Osteoblast (primary cell): ENCODE results near the gene APC2. TPM values are rescaled to one million over a fixed set of nuclear protein-coding genes. Genes with fewer than 3 reads are reported as not detected.

Experiments used
- DNase-seq: peaks from one replicate; pipeline ENCODE4 v3.0.0; 2011; ENCODE audit warnings: low spot score, mixed read lengths; ENCODE audit not compliant: insufficient read length; ENCODE audit errors: missing footprints
- H2AFZ ChIP-seq: 2 replicates; pipeline ENCODE4 v1.6.0; 2011; ENCODE audit warnings: mild to moderate bottlenecking, low read length
- H3K27ac ChIP-seq: 2 replicates; pipeline ENCODE4 v1.5.1; 2011; ENCODE audit warnings: mild to moderate bottlenecking, low read depth, low read length, moderate library complexity
- H3K27me3 ChIP-seq: 2 replicates; pipeline ENCODE4 v1.6.0; 2012; ENCODE audit warnings: mild to moderate bottlenecking, control low read depth, inconsistent platforms, low read length, moderate library complexity; ENCODE audit not compliant: insufficient read depth
- H3K36me3 ChIP-seq: 2 replicates; pipeline ENCODE4 v1.5.1; 2011; ENCODE audit warnings: mild to moderate bottlenecking, low read length, control low read depth, moderate library complexity; ENCODE audit not compliant: insufficient read depth
- H3K4me1 ChIP-seq: 2 replicates; pipeline ENCODE4 v1.5.1; 2011; ENCODE audit warnings: mild to moderate bottlenecking, low read length, control low read depth, moderate library complexity; ENCODE audit not compliant: insufficient read depth
- H3K4me2 ChIP-seq: 2 replicates; pipeline ENCODE4 v1.6.0; 2011; ENCODE audit warnings: mild to moderate bottlenecking, low read length; ENCODE audit not compliant: insufficient read depth
- H3K4me3 ChIP-seq: fragments of 200-600 bp; sonication (generic); 3 replicates; pipeline ENCODE4 v1.5.1; 2012; ENCODE audit warnings: mild to moderate bottlenecking, low read length, inconsistent platforms; ENCODE audit not compliant: insufficient read depth
- H3K79me2 ChIP-seq: 2 replicates; pipeline ENCODE4 v1.6.0; 2012; ENCODE audit warnings: mild to moderate bottlenecking, low read length, control low read depth, inconsistent platforms; ENCODE audit not compliant: insufficient read depth
- H3K9me3 ChIP-seq: 2 replicates; pipeline ENCODE4 v1.5.1; 2011; ENCODE audit warnings: low read depth, low read length, control low read depth
- H4K20me1 ChIP-seq: 2 replicates; pipeline ENCODE4 v1.6.0; 2012; ENCODE audit warnings: mild to moderate bottlenecking, low read length, control low read depth; ENCODE audit not compliant: insufficient read depth
- total RNA-seq: library from RNA; depleted of rRNA; stranded (reverse); fragments of >200 nt; gene quantifications from 2 replicates; pipeline ENCODE4 v1.2.3, GENCODE V29; 2012
- TF ChIP-seq, protein P1 (sequence below): IDR thresholded peaks from 2 replicates; pipeline ENCODE4 v1.5.1; 2011; ENCODE audit warnings: mild to moderate bottlenecking, low read depth, low read length, moderate library complexity; ENCODE audit errors: extremely low read depth

The APC2 gene
- total RNA-seq, 1 donor: 0.36 TPM

DNA sequence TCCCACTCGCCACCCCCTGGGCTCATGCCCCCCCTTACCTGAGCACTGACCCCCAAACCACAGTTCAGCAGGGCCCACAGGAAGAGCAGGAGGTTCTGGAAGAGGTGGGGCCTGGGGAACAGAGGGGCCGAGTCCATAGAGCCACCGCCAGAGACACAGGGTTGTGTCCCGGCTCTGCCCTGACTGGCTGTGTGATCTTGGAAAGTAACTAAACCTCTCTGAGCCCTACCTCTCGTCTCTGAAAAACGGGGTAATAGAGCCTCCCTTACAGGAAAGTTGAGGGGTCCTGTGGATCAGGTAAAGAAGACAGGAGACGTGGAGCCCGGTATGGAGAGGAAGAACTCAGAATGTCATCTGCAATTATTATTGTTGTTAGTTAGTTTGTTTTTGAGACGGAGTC, 60.9 kb downstream of the APC2 start:
- DNase-seq: no peak
- TF ChIP-seq, protein P1, sequence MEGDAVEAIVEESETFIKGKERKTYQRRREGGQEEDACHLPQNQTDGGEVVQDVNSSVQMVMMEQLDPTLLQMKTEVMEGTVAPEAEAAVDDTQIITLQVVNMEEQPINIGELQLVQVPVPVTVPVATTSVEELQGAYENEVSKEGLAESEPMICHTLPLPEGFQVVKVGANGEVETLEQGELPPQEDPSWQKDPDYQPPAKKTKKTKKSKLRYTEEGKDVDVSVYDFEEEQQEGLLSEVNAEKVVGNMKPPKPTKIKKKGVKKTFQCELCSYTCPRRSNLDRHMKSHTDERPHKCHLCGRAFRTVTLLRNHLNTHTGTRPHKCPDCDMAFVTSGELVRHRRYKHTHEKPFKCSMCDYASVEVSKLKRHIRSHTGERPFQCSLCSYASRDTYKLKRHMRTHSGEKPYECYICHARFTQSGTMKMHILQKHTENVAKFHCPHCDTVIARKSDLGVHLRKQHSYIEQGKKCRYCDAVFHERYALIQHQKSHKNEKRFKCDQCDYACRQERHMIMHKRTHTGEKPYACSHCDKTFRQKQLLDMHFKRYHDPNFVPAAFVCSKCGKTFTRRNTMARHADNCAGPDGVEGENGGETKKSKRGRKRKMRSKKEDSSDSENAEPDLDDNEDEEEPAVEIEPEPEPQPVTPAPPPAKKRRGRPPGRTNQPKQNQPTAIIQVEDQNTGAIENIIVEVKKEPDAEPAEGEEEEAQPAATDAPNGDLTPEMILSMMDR: no peak
- Histone ChIP-seq H3K4me1 (no peaks in the 10 kb centered on the region), H3K4me3 (no peak overlapping the region), H4K20me1 (no peaks in the 10 kb centered on the region), H3K27me3 (peaks cover 26% of the 10 kb centered on the region), H3K4me2 (no peak overlapping the region), H3K36me3 (no peaks in the 10 kb centered on the region), H3K79me2 (no peaks in the 10 kb centered on the region), H2AFZ (no peak overlapping the region), H3K27ac (no peak overlapping the region), H3K9me3 (peaks cover 4% of the 10 kb centered on the region)

DNA sequence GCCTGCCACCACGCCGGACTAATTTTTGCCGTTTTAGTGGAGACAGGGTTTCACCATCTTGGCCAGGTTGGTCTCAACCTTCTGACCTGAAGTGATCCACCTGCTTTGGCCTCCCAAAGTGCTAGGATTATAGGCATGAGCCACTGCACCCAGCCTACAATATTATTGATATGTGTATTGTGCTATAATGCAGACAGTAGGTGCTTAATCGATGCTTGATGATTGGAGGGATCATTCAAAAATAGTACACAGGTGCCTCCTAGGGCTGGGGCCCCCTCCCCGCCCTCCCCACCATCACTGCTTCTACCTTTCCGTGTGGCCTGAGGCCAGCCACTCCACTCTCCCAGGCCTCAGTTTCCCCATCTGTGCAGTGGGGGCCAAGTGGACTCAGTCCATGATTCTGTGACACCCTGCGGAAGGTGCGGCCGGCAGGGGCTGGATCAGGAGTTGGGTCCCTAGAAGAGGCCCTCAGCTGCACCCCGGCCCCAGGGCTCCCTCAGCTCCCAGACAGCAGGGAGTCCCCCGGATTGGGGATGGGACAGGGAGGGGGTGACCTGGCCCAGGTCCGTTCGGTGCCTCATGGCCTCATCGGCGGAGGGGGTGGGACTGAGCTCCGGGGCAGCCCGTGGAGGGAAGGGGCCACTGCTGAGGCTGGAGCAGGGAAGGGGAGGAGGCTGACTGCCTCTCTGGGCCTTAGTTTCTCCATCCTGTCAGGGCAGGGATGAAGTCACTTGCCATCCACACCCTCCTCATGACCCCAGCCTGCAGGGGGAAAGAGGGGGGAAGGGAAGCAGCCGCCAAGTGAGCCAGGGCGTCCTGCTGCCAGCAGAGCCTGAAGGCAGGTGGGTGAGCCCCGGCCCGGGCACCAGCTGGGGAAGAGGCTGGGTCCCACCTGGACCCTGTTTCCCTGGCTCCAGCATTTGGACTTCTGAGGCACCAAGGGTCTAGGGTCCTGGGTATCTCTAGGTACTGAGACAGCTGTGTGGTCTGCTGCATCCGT, 61.7 kb downstream of the APC2 start:
- Histone ChIP-seq H3K79me2 (no peaks in the 10 kb centered on the region), H3K36me3 (no peaks in the 10 kb centered on the region), H4K20me1 (no peaks in the 10 kb centered on the region), H3K27ac (no peak overlapping the region), H3K9me3 (peaks cover 4% of the 10 kb centered on the region), H3K4me1 (no peaks in the 10 kb centered on the region), H3K4me3 (no peak overlapping the region), H3K27me3 (peaks cover 26% of the 10 kb centered on the region), H3K4me2 (no peak overlapping the region), H2AFZ (no peak overlapping the region)
- peak; percentile 48 for DNase-seq
- TF ChIP-seq, protein P1: no peak

DNA sequence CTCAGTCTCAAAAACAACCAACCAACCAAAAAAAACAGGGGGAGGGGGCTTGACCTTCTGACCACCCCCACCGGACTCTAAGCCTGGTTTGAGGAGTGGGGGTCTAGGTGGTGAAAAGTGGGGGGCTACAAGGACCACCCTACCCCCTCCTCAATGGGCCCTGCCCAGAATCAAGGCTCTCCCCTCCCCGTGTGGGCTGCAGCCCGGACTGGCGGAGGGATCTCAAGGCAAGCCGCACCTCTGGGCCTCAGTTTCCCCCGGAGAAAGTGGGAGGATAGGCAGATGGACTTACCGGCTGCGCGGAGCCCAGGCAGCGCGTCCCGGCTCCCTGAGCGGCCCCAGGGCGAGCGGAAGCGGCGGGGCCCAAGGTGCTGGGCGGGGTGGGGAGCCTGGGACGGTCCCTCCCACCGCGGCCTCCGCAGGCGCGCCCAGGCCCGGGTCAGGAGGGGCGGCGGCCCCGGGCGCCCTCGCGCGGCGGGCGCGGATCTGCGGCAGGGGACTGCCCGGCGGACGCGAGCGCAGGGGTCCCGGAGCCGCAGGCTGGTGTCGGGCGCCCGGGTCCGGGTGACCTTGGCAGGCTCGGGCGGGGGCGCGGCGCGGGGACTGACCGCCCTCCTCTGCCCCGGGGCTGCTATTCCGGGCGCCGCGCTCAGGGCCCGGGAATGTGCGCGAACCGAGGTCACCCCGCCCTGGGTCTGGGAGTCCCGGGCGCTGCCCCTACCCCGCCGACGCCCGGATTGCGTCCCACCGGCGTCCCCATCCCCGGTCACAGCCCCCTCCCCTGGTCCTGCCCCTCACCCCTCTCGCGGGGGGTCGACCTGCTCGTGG, 63.0 kb downstream of the APC2 start, which contains the start of gene ADAMTSL5:
ADAMTSL5 (minus strand) TSS at position 349 of the 828 bp plus-strand sequence. CDS start 2,076 bp downstream, outside the sequence.
- Histone ChIP-seq H4K20me1 (no peaks in the 10 kb centered on the region), H3K4me2 (peak within 1 kb of the TSS; percentile 39), H3K9me3 (peaks cover 4% of the 10 kb centered on the region), H3K79me2 (no peaks in the 10 kb centered on the region), H3K27me3 (peaks cover 26% of the 10 kb centered on the region), H3K36me3 (no peaks in the 10 kb centered on the region), H3K4me3 (peak within 1 kb of the TSS; percentile 53), H2AFZ (no peak within 1 kb of the TSS), H3K4me1 (no peaks in the 10 kb centered on the region), H3K27ac (no peak within 1 kb of the TSS)
- DNase-seq: peak; percentile 94
- TF ChIP-seq, protein P1: no peak
